ENCODE results near the gene DPH2. TPM values are rescaled to one million over a fixed set of nuclear protein-coding genes. Genes with fewer than 3 reads are reported as not detected.

DPH2 gene
- polyA plus RNA-seq, 3 donors, result 10.0 to 21.3 (median 14.6) TPM

DNA sequence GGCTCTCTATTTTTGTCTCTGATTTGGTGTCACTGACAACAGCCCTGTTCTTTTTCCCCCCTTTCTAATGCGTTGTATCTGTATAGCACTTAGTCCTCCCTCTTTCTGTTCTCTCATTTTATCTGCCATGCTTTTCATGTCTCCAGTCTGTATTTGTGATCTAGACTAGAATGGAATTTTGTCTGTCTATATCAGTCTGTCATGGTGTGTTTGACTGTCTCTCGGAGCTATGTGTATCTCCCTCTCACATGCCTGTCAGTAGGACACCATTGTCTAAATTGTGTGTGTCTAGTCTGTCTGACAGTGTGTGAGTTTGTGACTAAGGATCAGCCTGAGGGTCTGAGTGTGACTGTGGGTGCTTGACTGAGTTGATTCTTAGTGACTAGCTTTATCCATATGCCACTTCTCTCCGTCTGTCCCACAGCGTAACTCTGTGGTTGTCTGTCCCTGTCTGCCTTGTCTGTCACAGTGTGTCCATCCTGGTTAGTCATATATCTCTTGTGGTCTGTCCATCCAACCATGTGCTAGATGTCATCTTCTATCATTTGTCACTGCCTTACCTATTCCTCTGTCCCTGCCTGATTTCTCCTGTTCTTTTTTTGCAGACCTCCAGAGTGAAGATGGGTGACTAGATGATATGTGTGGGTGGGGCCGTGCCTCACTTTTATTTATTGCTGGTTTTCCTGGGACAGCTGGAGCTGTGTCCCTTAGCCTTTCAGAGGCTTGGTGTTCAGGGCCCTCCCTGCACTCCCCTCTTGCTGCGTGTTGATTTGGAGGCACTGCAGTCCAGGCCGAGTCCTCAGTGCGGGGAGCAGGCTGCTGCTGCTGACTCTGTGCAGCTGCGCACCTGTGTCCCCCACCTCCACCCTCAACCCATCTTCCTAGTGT is 7.8 kb downstream of the DPH2 start:
- H3K27ac ChIP-seq (ENCODE audit: low read depth, low read length), result no peak overlapping the region
- WGBS, 3 donors, result 79 to 91% (median 82%) methylated on average over 9 of the region's 9 CpGs

DNA sequence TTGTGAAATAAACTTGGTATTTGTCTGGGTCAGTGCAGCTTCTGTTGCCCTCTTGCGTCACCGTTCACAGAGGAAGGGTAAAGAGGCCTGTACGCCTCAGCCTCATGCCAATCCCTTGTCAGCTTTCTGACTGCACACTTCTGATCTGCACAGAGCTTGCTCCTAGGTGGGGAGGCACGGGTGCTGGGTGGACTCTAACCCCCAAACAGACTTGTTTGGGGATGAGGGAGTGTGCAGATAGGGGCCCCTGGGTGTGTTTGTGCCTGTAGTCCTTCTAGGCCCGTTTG is 8.4 kb downstream of the DPH2 start:
- no peak overlapping the region for H3K27ac ChIP-seq (ENCODE audit: low read depth, low read length)
- 50 to 61% (median 55%) methylated on average over 5 of the region's 5 CpGs for WGBS, 3 donors

DNA sequence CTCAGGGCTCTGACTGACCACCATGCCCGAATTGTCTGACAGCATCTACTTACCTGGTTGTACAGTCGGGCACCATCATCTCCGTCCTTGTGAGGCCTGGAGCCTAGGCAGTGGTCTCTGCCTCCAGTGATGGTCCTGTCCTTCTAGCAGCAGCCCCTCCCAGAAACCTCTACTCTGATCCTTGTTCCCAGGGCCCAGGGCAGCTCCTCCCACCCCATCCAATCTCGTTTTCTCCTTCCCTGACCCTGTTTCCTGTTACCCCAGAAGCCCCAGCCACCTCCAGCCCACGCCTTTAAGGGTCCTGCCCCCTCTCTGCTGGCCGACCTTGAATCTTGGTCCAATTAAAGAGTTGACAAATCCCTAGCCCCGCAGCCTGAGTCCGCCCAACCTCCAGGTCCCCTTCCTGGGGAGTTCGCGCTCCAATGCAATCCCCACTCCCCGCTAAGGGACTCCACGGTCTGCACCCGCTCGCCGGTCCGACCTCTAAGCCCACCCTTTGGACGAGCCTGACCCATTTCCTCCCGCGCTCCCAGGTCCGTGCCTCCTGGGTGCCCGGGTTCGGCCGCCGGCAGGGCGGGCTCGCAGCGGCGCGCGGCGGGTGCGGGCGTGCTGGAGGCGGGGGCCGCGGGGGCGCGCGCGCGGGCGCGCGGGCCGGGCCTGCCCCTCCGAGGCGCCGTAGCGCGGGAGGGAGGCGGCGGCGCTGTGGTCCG is 8.9 kb downstream of the DPH2 start, which contains the start of gene B4GALT2:
Gene B4GALT2, plus strand, starts transcription at position 660 of the 710 bp plus-strand sequence. CDS start 1,951 bp downstream, outside the sequence.
- no peak within 1 kb of the TSS for H3K27ac ChIP-seq (ENCODE audit: low read depth, low read length)
- WGBS, 3 donors, result 6 to 8% (median 7%) methylated on average over 37 to 51 of the region's 54 CpGs

DNA sequence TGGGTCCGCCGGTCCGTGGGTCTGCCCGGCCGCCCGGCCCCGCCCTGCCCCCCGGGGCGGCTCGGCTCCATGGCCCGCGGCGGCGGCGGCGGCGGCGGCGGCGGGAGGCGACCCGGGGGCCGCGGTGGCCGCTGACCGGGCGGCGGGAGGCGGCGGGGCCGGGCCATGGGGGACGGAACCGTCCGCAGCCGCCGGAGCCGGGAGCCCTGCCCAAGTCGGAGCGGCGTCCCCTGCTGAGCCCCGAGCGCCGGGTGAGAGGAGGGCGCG is 9.4 kb downstream of the DPH2 start:
- no peak overlapping the region for H3K27ac ChIP-seq (ENCODE audit: low read depth, low read length)
- WGBS, 3 donors, result 0% methylated on average over 1 to 43 of the region's 45 CpGs

DNA sequence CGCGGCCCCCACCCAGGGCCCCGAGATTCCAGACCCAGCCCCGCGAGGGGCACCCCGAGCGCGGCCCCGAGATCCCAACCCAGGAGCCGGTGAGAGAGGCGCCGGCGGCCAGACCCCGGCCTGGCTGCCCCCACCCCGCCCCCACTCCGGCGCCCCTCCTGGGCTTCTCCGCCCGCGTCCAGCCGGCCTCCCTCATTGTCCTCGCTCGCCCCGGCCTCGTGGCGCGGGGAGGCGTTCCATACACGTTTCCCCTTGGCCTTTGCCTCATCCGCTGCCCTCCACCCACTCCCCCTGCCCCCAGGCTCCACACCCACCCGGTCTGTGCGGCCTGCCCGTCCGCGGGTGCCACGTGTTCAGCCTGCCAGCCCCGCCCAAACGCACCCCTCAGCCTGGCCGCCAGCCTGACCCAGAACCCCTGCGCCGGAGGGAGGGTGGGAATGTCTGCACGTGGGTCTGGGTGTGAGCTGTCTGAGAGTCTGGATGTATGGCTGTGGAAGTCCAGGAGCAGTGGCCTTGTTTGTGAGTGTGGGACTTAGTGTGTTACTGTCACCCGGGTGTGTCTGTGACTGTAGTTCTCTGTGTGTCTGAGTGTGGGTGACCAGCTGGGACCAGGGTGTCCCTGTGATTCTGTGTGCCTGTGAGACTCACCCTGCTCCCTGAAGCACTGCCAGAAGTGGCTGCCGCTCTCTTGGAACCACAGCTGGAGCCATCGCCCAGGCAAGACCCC is 9.9 kb downstream of the DPH2 start:
- no peak overlapping the region for H3K27ac ChIP-seq (ENCODE audit: low read depth, low read length)
- WGBS, 3 donors, result 3 to 4% (median 4%) methylated on average over 31 to 44 of the region's 45 CpGs

DNA sequence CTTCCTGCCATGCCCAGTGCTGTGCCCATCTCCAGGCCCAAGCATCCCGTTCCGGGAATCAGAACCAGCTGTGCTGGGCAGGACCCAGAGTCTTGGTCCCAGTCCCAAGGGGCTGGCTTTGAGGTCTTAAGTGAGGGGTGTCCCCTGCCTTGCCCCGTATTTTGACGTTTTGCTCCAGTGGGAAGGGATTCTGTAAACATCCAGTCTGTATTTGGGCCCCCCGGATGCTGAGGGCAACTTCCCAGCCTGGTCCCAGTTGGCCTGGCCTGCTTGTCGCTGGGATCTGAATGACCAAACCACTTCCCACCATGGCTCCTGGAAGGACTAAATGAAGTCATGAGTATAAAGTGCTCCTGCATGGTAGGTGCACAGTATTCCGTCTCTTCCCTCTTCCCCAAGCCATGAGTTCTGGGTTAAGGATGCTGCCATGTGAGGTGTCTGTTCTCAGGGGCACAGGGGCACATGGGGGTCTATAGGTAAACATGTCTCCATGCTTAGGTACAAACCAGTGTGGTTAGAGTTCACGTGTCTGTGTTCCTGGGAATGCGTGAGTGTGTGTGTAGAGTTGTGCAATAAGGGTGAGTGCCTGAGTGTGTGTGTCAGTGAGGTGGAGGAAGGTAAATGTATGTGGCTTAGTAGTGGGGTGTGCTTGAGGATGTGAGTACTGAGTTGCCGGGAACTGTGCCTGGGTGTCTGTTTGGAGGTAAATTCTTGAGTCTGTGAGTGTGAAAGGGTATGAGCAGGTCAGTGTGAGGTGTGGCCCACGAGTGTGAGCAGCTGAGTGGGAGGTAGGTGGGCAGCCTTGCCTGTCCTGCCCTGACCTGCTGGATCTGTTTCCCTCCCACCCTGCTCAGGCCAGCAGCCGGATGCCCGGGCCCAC is 10.7 kb downstream of the DPH2 start:
- WGBS, 3 donors, result 31 to 66% (median 57%) methylated on average over 13 of the region's 13 CpGs
- no peak overlapping the region for H3K27ac ChIP-seq (ENCODE audit: low read depth, low read length)

DNA sequence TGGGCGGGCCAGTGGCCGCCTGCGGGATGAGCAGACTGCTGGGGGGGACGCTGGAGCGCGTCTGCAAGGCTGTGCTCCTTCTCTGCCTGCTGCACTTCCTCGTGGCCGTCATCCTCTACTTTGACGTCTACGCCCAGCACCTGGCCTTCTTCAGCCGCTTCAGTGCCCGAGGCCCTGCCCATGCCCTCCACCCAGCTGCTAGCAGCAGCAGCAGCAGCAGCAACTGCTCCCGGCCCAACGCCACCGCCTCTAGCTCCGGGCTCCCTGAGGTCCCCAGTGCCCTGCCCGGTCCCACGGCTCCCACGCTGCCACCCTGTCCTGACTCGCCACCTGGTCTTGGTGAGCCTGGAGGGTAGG is 11.3 kb downstream of the DPH2 start:
- H3K27ac ChIP-seq (ENCODE audit: low read depth, low read length), result no peak overlapping the region

DNA sequence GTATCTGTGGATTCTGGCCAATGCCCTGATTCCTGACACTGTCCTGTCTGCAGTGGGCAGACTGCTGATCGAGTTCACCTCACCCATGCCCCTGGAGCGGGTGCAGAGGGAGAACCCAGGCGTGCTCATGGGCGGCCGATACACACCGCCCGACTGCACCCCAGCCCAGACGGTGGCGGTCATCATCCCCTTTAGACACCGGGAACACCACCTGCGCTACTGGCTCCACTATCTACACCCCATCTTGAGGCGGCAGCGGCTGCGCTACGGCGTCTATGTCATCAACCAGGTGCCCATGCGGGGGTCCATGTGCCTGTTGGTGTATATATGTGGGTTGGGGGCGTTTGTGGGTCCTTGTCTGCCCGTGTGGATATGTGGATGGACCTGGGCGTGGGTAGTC is 11.8 kb downstream of the DPH2 start:
- 88 to 97% (median 96%) methylated on average over 20 of the region's 20 CpGs for WGBS, 3 donors
- no peak overlapping the region for H3K27ac ChIP-seq (ENCODE audit: low read depth, low read length)

More for the DNA sequence above, 11.3 kb downstream of the DPH2 start:
- WGBS, 3 donors, result 52 to 88% (median 88%) methylated on average over 19 to 20 of the region's 20 CpGs

DNA sequence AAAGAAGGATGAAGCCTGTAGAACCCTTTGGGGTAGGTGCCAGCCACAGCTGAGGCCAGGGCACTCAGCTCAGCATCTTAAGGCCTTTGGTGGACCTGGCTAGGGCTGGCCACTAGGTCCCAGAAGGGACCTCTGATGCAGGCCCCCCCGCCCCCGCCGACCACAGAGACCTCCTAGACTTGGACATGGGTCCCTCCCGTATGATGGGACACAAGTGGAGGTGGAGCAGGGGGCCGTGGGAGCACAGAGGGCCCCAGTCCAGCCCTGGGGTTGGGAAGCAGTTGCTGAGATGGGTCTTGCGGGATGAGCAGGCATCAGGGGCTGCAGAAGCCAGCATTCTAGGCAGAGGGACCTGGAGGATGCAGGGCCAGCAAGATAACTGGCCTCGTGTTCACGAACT is 12.4 kb downstream of the DPH2 start:
- 90 to 91% (median 91%) methylated on average over 8 of the region's 8 CpGs for WGBS, 3 donors

DNA sequence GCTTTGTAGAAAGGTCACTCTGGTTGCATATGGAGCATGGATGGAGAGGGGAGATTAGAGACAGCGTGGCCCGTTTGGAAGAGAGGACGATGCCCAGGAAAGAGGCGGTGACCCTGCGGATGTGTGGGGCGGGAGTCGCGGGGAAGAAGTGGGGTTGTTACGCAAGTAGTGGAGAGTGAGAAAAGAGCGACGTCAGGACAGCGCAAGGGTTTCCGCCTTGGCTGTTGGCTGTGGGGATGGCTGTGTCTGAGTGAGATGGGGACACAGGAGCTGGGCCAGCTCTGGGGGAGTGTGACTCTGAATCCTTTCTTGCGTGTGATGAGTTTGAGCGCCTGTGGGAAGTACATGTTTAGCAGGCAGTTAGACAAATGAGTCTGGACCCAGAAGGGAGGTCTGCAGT is 13.0 kb downstream of the DPH2 start:
- WGBS, 3 donors, result 54 to 82% (median 61%) methylated on average over 15 of the region's 15 CpGs
- no peak overlapping the region for H3K27ac ChIP-seq (ENCODE audit: low read depth, low read length)

More for the DNA sequence above, 12.4 kb downstream of the DPH2 start:
- H3K27ac ChIP-seq (ENCODE audit: low read depth, low read length), result no peak overlapping the region

DNA sequence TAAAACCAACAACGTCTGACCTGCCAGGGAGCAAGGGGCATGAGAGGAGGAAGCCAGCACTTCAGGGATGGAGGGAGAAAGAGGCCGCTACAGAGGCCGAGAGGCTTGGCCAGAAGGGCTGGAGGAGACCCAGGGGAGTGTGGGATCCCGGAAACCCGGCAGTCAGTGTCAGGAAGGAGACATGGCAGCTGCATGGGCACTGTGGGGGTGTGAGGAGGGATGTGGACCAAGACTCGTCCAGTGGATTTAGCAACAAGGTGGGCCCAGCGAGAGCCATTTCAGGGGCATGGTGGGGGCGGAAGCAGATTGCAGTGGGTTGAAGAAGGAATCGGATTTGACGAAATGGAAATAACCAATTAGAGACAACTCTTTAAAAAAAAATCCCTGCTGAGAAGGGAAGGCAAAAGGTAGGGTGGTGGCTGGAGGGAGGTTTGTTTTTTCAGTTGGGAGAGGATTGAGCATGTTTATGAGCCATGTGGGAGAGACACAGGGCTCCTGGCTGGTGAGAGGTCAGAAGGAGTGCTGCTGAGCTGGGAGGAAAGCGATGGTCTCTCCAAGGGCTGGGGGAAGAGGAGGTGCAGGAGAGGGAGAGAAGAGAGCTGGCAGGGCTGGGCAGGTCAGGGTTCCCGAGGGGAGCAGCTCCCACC is 13.6 kb downstream of the DPH2 start:
- 65 to 86% (median 73%) methylated on average over 12 of the region's 12 CpGs for WGBS, 3 donors
- H3K27ac ChIP-seq (ENCODE audit: low read depth, low read length), result no peak overlapping the region

DNA sequence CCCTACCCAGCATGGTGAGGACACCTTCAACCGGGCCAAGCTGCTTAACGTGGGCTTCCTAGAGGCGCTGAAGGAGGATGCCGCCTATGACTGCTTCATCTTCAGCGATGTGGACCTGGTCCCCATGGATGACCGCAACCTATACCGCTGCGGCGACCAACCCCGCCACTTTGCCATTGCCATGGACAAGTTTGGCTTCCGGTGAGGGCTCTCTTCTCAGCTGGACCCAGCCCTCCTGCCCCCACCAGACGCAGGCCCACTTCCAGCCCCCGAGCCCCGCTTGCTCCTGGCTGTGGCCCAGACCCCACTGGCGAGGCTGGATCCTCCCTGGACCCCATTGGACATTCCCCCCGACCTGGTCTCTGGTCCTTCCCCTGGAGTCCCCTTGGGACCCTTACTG is 15.0 kb downstream of the DPH2 start:
- 92 to 94% (median 93%) methylated on average over 14 to 16 of the region's 16 CpGs for WGBS, 3 donors
- no peak overlapping the region for H3K27ac ChIP-seq (ENCODE audit: low read depth, low read length)

DNA sequence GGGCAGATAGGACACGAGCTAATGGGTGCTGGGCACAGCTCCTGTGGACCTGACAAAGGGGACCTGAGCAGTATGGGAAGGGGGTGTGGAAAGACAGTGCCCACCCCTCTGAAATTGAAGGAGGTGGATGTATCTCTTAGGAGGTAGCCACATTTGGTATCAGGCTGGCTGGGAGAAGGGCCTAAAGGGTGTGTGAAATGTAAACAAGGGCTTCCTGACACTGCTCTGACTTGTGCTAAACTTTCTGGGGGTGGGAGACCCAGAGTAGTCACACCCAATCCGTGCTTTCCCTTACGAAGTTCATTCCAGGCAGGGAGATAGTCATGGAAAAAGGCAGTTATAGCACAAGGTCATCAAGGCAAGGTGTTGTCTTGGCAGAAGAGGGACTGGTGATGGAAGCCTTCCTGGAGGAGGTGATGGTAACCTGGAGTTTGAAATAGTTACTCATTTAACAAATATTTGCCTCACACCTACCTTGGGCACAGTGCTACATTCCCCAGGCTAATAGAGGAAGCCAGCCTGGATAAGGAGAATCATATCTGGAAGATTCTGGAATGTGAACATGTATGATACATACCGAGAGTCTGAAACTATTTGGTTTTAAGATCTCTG is 16.3 kb downstream of the DPH2 start:
- no peak overlapping the region for H3K27ac ChIP-seq (ENCODE audit: low read depth, low read length)
- 58 to 86% (median 85%) methylated on average over 4 of the region's 4 CpGs for WGBS, 3 donors

DNA sequence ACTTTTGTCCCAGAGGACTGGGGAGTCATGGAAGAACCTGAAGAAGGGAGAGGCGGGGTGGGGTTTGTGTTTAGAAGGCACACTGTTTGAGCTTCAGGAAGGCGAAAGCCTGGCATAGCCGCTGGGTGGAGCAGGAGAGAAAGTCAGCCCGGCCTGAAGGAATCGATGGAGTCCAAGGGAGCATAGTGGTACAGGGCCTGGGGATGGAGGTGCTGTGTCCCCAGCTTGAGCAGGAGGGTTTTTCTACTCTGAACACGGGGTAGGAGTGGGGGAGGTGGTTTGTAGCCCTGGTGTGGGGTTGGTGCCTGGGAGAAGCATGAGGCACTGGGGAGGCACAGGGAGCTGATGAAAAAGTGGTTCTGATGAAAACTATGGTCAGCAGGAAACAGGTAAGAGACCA is 16.9 kb downstream of the DPH2 start:
- no peak overlapping the region for H3K27ac ChIP-seq (ENCODE audit: low read depth, low read length)
- WGBS, 3 donors, result 65 to 83% (median 68%) methylated on average over 6 of the region's 6 CpGs

DNA sequence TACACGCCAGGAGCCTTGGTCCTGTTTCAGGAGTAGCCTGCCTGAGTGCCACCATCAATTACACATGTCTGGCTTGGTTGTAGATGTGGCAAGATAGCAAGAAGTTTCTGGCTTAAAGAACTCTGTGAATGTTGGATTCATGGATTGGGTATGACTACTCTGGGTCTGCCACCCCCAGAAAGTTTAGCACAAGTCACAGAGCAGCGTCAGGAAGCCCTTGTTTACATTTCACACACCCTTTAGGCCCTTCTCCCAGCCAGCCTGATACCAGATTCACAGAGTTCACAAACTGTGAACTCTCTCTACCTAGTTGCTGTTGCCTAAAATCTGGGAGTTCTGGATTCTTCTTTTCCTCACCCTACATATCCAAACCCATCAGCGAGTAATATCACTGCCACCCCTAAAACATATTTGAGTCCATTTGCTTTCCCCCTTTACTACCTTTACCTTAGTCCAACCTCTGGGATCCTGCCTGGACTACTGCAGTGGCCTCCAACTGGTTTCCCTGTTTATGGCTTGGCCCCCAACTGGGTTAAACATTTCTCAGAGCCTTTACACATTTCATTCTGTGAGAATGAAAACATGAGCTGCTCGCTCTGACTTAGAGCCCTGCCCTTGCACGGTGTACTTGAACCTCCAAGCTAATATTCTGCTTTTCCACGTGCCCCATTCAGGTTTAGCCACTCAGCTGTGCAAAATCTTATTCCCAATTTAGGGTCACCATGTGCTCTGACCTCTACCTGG is 17.5 kb downstream of the DPH2 start:
- 67 to 86% (median 80%) methylated on average over 6 of the region's 6 CpGs for WGBS, 3 donors
- H3K27ac ChIP-seq (ENCODE audit: low read depth, low read length), result no peak overlapping the region

DNA sequence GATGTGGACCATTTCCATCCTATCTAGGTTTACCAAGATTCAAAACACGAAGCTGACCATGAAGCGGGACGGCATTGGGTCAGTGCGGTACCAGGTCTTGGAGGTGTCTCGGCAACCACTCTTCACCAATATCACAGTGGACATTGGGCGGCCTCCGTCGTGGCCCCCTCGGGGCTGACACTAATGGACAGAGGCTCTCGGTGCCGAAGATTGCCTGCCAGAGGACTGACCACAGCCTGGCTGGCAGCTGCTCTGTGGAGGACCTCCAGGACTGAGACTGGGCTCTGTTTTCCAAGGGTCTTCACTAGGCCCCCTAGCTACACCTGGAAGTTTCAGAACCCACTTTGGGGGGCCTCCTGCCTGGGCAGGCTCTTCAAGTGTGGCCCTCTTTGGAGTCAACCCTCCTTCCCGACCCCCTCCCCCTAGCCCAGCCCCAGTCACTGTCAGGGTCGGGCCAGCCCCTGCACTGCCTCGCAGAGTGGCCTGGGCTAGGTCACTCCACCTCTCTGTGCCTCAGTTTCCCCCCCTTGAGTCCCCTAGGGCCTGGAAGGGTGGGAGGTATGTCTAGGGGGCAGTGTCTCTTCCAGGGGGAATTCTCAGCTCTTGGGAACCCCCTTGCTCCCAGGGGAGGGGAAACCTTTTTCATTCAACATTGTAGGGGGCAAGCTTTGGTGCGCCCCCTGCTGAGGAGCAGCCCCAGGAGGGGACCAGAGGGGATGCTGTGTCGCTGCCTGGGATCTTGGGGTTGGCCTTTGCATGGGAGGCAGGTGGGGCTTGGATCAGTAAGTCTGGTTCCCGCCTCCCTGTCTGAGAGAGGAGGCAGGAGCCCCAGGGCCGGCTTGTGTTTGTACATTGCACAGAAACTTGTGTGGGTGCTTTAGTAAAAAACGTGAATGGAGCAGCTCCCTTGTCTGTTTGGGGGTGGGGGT is 20.7 kb downstream of the DPH2 start:
- 64 to 78% (median 76%) methylated on average over 19 of the region's 19 CpGs for WGBS, 3 donors
- H3K27ac ChIP-seq (ENCODE audit: low read depth, low read length), result no peak overlapping the region

Data from adipose tissue (tissue), 3 donors.